Suprapubic skin (tissue), 3 donors: Measurements from ENCODE around the gene EPX.

Source experiments
- CTCF ChIP-seq, 2 donors: fragments of 200-600 bp in 1 of 2; fragments of 450-650 bp in 1 of 2; sonication (generic) in 1 of 2; IDR thresholded peaks; one replicate each; pipeline ENCODE4 v1.5.1; 2016 to 2019; ENCODE audit warnings: antibody characterized with exemption in 2 of 2, mild to moderate bottlenecking in 1 of 2, moderate library complexity in 1 of 2
- EP300 ChIP-seq: sonication (generic); formaldehyde crosslinking; IDR thresholded peaks from one replicate; pipeline ENCODE4 v1.6.1; 2017; ENCODE audit warnings: antibody characterized with exemption
- POLR2A ChIP-seq, 2 donors: fragments of 450-650 bp; IDR thresholded peaks; one replicate each; pipeline ENCODE4 v1.6.1; 2017; ENCODE audit warnings: antibody characterized with exemption in 2 of 2, mild to moderate bottlenecking in 2 of 2, moderate library complexity in 2 of 2

- TF ChIP-seq CTCF (IDR thresholded peaks at IDR 0.05) (no peak), EP300 (no peak), POLR2A (IDR thresholded peaks at IDR 0.05) (no peak)
Observed at GRCh38 chr17:58232707-58233156, 40.2 kb downstream of the EPX start.
